Esophagus squamous epithelium (tissue), 4 donors: ENCODE data around the gene TAL2.

Source experiments
- POLR2A ChIP-seq, 4 donors: fragments of 450-650 bp; IDR thresholded peaks; one replicate each; pipeline ENCODE4 v1.6.1; 2017; ENCODE audit warnings: antibody characterized with exemption in 4 of 4, mild to moderate bottlenecking in 4 of 4, moderate library complexity in 3 of 4
- TF ChIP-seq, protein P1 (sequence below), 6 experiments: fragments of 450-650 bp in 4 of 6; fragments of 200-600 bp in 2 of 6; sonication (generic) in 2 of 6; IDR thresholded peaks; one replicate each; pipeline ENCODE4 v1.5.1; 2016 to 2019; ENCODE audit warnings: antibody characterized with exemption in 6 of 6, mild to moderate bottlenecking in 4 of 6, moderate library complexity in 4 of 6

DNA sequence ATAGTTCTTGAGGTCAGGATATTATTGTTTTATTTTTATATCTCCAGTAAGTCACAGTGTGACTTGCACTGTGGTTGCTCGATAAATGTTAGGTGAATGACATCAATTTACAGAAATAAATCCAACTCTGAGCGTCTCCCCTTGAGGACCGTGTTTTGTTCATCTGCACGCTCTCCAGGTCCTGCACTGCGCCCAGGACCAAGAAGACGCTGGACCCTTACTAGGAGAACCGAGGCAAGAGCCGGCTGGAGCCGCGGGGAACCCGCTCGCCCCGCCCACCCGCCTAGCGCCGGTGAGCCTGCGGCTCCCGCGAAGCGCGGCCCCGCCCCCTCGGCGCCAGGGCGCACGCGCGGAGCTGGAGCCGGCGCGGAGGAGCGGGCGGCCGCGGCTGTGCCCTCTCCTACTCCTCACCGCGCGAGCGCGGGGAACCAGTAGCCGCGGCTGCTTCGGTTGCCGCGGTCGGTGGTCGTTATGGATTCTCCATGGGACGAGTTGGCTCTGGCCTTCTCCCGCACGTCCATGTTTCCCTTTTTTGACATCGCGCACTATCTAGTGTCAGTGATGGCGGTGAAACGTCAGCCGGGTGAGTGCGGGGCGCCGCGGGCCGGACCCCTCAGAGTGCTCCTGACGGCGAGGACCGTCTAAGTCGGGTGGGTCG lies 32.1 kb downstream of the TAL2 start, which contains the start of gene TMEM38B:
- TF ChIP-seq, protein P1, sequence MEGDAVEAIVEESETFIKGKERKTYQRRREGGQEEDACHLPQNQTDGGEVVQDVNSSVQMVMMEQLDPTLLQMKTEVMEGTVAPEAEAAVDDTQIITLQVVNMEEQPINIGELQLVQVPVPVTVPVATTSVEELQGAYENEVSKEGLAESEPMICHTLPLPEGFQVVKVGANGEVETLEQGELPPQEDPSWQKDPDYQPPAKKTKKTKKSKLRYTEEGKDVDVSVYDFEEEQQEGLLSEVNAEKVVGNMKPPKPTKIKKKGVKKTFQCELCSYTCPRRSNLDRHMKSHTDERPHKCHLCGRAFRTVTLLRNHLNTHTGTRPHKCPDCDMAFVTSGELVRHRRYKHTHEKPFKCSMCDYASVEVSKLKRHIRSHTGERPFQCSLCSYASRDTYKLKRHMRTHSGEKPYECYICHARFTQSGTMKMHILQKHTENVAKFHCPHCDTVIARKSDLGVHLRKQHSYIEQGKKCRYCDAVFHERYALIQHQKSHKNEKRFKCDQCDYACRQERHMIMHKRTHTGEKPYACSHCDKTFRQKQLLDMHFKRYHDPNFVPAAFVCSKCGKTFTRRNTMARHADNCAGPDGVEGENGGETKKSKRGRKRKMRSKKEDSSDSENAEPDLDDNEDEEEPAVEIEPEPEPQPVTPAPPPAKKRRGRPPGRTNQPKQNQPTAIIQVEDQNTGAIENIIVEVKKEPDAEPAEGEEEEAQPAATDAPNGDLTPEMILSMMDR (IDR thresholded peaks at IDR 0.05): peak in 1 of 6 experiments; percentile 22
- peak in 2 of 4 donors; percentile 22 to 78 for TF ChIP-seq POLR2A (IDR thresholded peaks at IDR 0.05)
